ENCODE results near the gene FGD2.

DNA sequence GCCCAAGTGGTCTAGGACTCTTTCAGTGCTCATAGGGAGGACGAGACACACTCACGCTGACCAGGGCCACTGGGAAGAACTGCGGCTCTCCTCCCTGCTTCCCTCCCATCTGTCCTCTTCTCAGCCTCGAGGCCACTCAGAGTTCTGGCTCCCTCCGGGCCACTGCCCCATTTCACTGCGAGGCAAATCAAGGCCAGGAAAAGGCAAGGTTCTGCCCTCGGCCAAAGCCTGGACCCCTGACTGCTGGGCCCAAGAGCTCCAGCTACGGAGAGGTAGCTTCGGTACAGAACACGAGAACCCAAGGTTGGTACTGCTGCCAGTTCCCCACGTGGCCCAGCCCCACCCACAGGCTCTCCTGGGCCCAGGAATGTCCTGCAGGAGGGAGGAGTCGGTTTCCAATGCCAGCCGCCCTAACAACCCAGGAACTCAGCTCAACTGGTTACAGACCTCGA, 36.2 kb upstream of the FGD2 start:
- TF ChIP-seq FOS (IDR thresholded peaks at IDR 0.05; ENCODE audit: extremely low read depth, insufficient read length) (no peak), SP1 (CRISPR knock-in tag; IDR thresholded peaks at IDR 0.05) (no peak)
- TF ChIP-seq, protein P1, sequence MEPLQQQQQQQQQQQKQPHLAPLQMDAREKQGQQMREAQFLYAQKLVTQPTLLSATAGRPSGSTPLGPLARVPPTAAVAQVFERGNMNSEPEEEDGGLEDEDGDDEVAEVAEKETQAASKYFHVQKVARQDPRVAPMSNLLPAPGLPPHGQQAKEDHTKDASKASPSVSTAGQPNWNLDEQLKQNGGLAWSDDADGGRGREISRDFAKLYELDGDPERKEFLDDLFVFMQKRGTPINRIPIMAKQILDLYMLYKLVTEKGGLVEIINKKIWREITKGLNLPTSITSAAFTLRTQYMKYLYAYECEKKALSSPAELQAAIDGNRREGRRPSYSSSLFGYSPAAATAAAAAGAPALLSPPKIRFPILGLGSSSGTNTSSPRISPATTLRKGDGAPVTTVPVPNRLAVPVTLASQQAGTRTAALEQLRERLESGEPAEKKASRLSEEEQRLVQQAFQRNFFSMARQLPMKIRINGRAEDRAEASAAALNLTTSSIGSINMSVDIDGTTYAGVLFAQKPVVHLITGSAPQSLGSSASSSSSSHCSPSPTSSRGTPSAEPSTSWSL (CRISPR knock-in tag; IDR thresholded peaks at IDR 0.05; ENCODE audit: borderline replicate concordance): no peak
